NB4 (cell line): ENCODE results near the gene SEMA3A.

Source experiments
- POLR2A ChIP-seq: IDR thresholded peaks from 2 replicates; pipeline ENCODE4 v1.6.1; 2011; ENCODE audit warnings: mild to moderate bottlenecking; ENCODE audit not compliant: insufficient read length; ENCODE audit errors: extremely low read depth
- TF ChIP-seq, protein P1 (sequence below): IDR thresholded peaks from one replicate; pipeline ENCODE4 v1.5.1; 2012; ENCODE audit warnings: low read depth, low read length
- TF ChIP-seq, protein P2 (sequence below): IDR thresholded peaks from 2 replicates; pipeline ENCODE4 v1.6.1; 2011; ENCODE audit warnings: low read depth, low read length

DNA sequence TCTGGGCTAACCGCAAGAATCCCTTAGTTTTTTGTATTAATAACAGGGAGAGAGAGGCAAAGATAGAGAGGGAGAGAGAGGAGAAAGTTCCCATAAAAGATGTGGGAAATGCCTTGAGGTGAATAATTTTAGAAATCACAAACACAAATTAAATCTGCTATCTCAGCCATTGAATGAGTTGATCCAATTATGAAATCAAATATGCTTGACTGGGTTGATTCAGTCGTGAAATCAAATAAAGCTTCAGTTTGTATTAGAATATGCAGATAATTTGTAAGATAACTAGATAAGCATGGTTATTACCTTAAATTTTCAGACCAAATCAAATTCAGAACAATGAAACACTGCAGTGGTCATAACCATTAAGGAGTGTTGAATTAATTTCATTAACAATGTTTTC is 68.9 kb downstream of the SEMA3A start:
- TF ChIP-seq, protein P1, sequence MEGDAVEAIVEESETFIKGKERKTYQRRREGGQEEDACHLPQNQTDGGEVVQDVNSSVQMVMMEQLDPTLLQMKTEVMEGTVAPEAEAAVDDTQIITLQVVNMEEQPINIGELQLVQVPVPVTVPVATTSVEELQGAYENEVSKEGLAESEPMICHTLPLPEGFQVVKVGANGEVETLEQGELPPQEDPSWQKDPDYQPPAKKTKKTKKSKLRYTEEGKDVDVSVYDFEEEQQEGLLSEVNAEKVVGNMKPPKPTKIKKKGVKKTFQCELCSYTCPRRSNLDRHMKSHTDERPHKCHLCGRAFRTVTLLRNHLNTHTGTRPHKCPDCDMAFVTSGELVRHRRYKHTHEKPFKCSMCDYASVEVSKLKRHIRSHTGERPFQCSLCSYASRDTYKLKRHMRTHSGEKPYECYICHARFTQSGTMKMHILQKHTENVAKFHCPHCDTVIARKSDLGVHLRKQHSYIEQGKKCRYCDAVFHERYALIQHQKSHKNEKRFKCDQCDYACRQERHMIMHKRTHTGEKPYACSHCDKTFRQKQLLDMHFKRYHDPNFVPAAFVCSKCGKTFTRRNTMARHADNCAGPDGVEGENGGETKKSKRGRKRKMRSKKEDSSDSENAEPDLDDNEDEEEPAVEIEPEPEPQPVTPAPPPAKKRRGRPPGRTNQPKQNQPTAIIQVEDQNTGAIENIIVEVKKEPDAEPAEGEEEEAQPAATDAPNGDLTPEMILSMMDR, result no peak
- TF ChIP-seq, protein P2, sequence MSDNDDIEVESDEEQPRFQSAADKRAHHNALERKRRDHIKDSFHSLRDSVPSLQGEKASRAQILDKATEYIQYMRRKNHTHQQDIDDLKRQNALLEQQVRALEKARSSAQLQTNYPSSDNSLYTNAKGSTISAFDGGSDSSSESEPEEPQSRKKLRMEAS, result no peak
- TF ChIP-seq POLR2A, result no peak
